KMS-11 (cell line): ENCODE results near the gene NFYB.

Experiments used
- H2AFZ ChIP-seq: fragments of 200-600 bp; sonication (generic); 2 replicates; pipeline ENCODE4 v1.6.1; 2016; ENCODE audit warnings: antibody characterized with exemption, mixed run types, low read depth
- H3K27ac ChIP-seq: fragments of 200-600 bp; sonication (generic); 2 replicates; pipeline ENCODE4 v1.6.1; 2016; ENCODE audit warnings: mild to moderate bottlenecking, mixed run types
- H3K27me3 ChIP-seq: fragments of 200-600 bp; sonication (generic); 2 replicates; pipeline ENCODE4 v1.6.1; 2017; ENCODE audit warnings: mild to moderate bottlenecking, low read depth, mixed run types, moderate library complexity; ENCODE audit not compliant: insufficient read depth
- H3K36me3 ChIP-seq: fragments of 200-600 bp; sonication (generic); 2 replicates; pipeline ENCODE4 v1.6.1; 2017; ENCODE audit warnings: mild to moderate bottlenecking, mixed run types; ENCODE audit not compliant: insufficient read depth
- H3K4me1 ChIP-seq: fragments of 200-600 bp; sonication (generic); 2 replicates; pipeline ENCODE4 v1.6.1; 2016; ENCODE audit warnings: mild to moderate bottlenecking, low read depth, mixed run types; ENCODE audit not compliant: poor library complexity, severe bottlenecking
- H3K4me2 ChIP-seq: fragments of 200-600 bp; sonication (generic); 2 replicates; pipeline ENCODE4 v1.7.0; 2016; ENCODE audit warnings: mild to moderate bottlenecking, mixed run types
- H3K4me3 ChIP-seq: fragments of 200-600 bp; sonication (generic); IDR thresholded peaks from 2 replicates; pipeline ENCODE4 v1.6.1; 2017; ENCODE audit warnings: low read depth, low read length, mixed read lengths; ENCODE audit not compliant: insufficient read depth
- H3K79me2 ChIP-seq: fragments of 200-600 bp; sonication (generic); 2 replicates; pipeline ENCODE4 v1.6.1; 2016; ENCODE audit warnings: low read depth, mixed run types; ENCODE audit not compliant: insufficient read depth
- H3K9ac ChIP-seq: fragments of 200-600 bp; sonication (generic); 2 replicates; pipeline ENCODE4 v1.6.1; 2016; ENCODE audit warnings: mild to moderate bottlenecking, mixed run types
- H4K20me1 ChIP-seq: fragments of 200-600 bp; sonication (generic); 2 replicates; pipeline ENCODE4 v1.6.1; 2016; ENCODE audit warnings: mild to moderate bottlenecking, mixed run types; ENCODE audit not compliant: insufficient read depth
- CTCF ChIP-seq: fragments of 200-600 bp; sonication (generic); conservative IDR thresholded peaks from 2 replicates; pipeline ENCODE4 v1.6.1; 2017; ENCODE audit warnings: low read depth, mild to moderate bottlenecking, antibody characterized with exemption, low read length, moderate library complexity, mixed read lengths

The NFYB gene

GRCh38 chr12:104182144-104182543 is 44.1 kb upstream of the NFYB start:
- H4K20me1 ChIP-seq, result no peaks in the 10 kb centered on the region
- no peak for TF ChIP-seq CTCF
- no peak overlapping the region for H2AFZ ChIP-seq
- no peak overlapping the region for H3K4me3 ChIP-seq
- no peak overlapping the region for H3K9ac ChIP-seq
- H3K36me3 ChIP-seq, result no peaks in the 10 kb centered on the region
- H3K27ac ChIP-seq, result no peak overlapping the region
- no peaks in the 10 kb centered on the region for H3K27me3 ChIP-seq
- H3K4me2 ChIP-seq, result no peak overlapping the region
- no peaks in the 10 kb centered on the region for H3K4me1 ChIP-seq
- no peaks in the 10 kb centered on the region for H3K79me2 ChIP-seq

GRCh38 chr12:104181313-104181712 is 43.3 kb upstream of the NFYB start:
- Histone ChIP-seq H3K4me3 (no peak overlapping the region), H3K27me3 (no peaks in the 10 kb centered on the region), H3K9ac (no peak overlapping the region), H2AFZ (no peak overlapping the region), H3K27ac (no peak overlapping the region), H3K4me2 (no peak overlapping the region), H3K4me1 (no peaks in the 10 kb centered on the region), H3K79me2 (no peaks in the 10 kb centered on the region), H3K36me3 (no peaks in the 10 kb centered on the region), H4K20me1 (no peaks in the 10 kb centered on the region)
- no peak for TF ChIP-seq CTCF

- TF ChIP-seq CTCF, result no peak
- H3K79me2 ChIP-seq, result no peaks in the 10 kb centered on the region
- H3K4me3 ChIP-seq, result no peak overlapping the region
- H3K4me1 ChIP-seq, result no peaks in the 10 kb centered on the region
- no peak overlapping the region for H3K4me2 ChIP-seq
- no peak overlapping the region for H3K9ac ChIP-seq
- H3K36me3 ChIP-seq, result no peaks in the 10 kb centered on the region
- H2AFZ ChIP-seq, result no peak overlapping the region
- H4K20me1 ChIP-seq, result no peaks in the 10 kb centered on the region
- H3K27ac ChIP-seq, result no peak overlapping the region
- no peaks in the 10 kb centered on the region for H3K27me3 ChIP-seq
Observed at GRCh38 chr12:104180374-104180773, 42.4 kb upstream of the NFYB start.

GRCh38 chr12:104177663-104178501 is 39.9 kb upstream of the NFYB start:
- no peaks in the 10 kb centered on the region for H4K20me1 ChIP-seq
- H3K27ac ChIP-seq, result no peak overlapping the region
- H2AFZ ChIP-seq, result no peak overlapping the region
- H3K36me3 ChIP-seq, result no peaks in the 10 kb centered on the region
- no peaks in the 10 kb centered on the region for H3K79me2 ChIP-seq
- H3K27me3 ChIP-seq, result no peaks in the 10 kb centered on the region
- no peak for TF ChIP-seq CTCF
- no peaks in the 10 kb centered on the region for H3K4me1 ChIP-seq
- H3K9ac ChIP-seq, result no peak overlapping the region
- no peak overlapping the region for H3K4me3 ChIP-seq
- no peak overlapping the region for H3K4me2 ChIP-seq
